ENCODE data around the gene AFAP1L1. TPM values are rescaled to one million over a fixed set of nuclear protein-coding genes. Genes with fewer than 3 reads are reported as not detected.
A peak's percentile ranks its signal among the peaks of the same experiment; 100 is the strongest.

AFAP1L1 gene
- total and polyA plus RNA-seq, 9 of the 15 experiments (the other 6 are each of a cell fraction or from before 2014, with no cell fraction given) = 0.01 to 0.12 (median 0.03) TPM; not detected in 4

- TF ChIP-seq ILK (tag; IDR thresholded peaks at IDR 0.05; ENCODE audit: borderline replicate concordance, low read depth) = no peak
- TF ChIP-seq TCF7L2 (IDR thresholded peaks at IDR 0.05; ENCODE audit: low read depth, low read length) = 0 out of 2 replicates have a peak, but pooled peaks have one; percentile 6
- no peak for TF ChIP-seq ZNF778 (CRISPR knock-in tag; IDR thresholded peaks at IDR 0.05)
- TF ChIP-seq ZNF124 (CRISPR knock-in tag; IDR thresholded peaks at IDR 0.05) = no peak
- no peak for TF ChIP-seq ZNF586 (CRISPR knock-in tag; conservative IDR thresholded peaks at IDR 0.05)
- 0 out of 2 replicates have a peak, but pooled peaks have one; percentile 38 for TF ChIP-seq ESRRB (CRISPR knock-in tag; IDR thresholded peaks at IDR 0.05; ENCODE audit: borderline replicate concordance)
- peak; percentile 69 to 91; a peak in 3 of 4 replicates for TF ChIP-seq RCOR1 (IDR thresholded peaks at IDR 0.05; ENCODE audit: borderline replicate concordance in 1 of 2, low read depth in 2 of 2, low read length in 2 of 2)
- peak; percentile 95 for TF ChIP-seq TRIM28 (IDR thresholded peaks at IDR 0.05)
- TF ChIP-seq NCOA1 (IDR thresholded peaks at IDR 0.05; ENCODE audit: low read depth) = peak; percentile 97
- TF ChIP-seq CC2D1A (IDR thresholded peaks at IDR 0.05) = peak; percentile 26; the same call in 1 of the 2 replicates
- 0 out of 6 replicates have a peak, but pooled peaks of 1 of the 3 experiments have one; percentile 3 for TF ChIP-seq CTCF (IDR thresholded peaks at IDR 0.05 in 2 of 3, conservative IDR thresholded peaks at IDR 0.05 in 1 of 3; ENCODE audit: insufficient read depth in 2 of 3, low read depth in 1 of 3, low read length in 3 of 3)
- TF ChIP-seq ZNF184 (CRISPR knock-in tag; IDR thresholded peaks at IDR 0.05) = no peak
- no peak for TF ChIP-seq ZNF551 (CRISPR knock-in tag; IDR thresholded peaks at IDR 0.05)
- TF ChIP-seq MGA (IDR thresholded peaks at IDR 0.05) = peak; percentile 20
These were observed 73.7 kb downstream of the AFAP1L1 start, which contains the start of gene GRPEL2 (continued) for GRCh38 chr5:149345147-149345891.

Measured in K562 (cell line).